GM18907 (cell line): ENCODE measurements around the gene ZNF239.
"Not testable (repeated sequence)": the region's sequence is repeated elsewhere in the genome, so short reads cannot be mapped to it uniquely, and the experiment has no call there.

Experiments used
- ATAC-seq: cut with Tn5 transposase; IDR thresholded peaks from one replicate; pipeline ENCODE4 v1.9.1; 2021; ENCODE audit warnings: mild to moderate bottlenecking, moderate library complexity; ENCODE audit not compliant: unreplicated experiment

The ZNF239 gene

GRCh38 chr10:43584051-43584450, 9.6 kb upstream of the ZNF239 start:
- ATAC-seq = no peak

DNA sequence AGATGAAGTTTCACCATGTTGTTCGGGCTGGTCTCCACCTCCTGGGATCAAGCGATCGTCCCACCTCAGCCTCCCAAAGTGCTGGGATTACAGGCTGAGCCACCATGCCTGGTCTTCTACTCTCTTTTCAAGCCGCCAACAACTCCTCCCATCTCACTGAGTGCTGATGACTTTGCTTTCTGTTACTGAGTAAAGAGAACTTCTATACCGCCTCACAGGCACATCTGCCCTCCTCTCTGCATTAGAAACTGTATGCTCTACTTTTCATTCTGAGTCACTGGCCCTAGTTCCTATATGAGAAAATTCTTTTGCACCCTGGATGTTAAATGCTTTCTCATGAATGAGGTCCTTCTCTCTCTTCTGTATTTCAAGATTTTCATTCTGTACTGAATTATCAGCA, 2.2 kb upstream of the ZNF239 start:
- no peak for ATAC-seq

- ATAC-seq = no peak
These were observed 1.6 kb upstream of the ZNF239 start for GRCh38 chr10:43576062-43576461.

GRCh38 chr10:43574906-43575305, 490 bp upstream of the ZNF239 start:
- ATAC-seq = no peak

DNA sequence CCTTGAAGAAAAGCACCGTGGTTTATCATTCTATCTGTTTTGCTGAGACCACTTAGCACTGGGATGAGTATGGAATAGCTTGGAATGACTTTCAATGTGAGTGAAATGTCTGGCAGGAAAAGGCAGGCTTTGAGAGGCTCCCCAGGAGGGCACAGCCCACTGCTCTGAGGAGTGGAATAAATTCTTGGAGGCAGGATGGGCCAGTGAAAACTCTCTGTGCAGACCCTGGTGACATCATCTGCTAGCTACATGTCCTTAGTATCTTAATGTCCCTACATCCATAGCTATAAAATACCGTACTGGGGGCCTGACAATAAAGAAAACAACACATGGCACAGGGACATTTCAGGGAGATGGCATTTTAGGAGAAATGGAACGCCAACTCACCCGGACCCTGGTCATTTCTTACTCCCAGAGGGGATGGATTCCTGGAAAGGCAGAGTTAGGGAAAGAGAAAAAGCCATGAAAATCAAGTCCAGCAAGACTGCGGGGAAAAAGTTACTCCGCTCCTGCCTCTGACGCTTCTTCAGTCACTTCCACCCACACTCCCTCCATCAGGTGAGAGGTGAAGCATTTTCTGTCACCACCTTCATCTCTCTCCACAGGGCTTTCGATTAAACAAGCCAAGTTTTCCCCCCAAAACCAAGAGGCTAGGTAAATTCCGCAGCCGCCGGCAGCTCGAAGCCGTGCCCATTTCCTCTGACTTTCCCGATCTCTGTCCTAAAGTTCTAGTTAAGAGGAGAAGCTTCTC, 991 bp downstream of the ZNF239 start:
- ATAC-seq = no peak

DNA sequence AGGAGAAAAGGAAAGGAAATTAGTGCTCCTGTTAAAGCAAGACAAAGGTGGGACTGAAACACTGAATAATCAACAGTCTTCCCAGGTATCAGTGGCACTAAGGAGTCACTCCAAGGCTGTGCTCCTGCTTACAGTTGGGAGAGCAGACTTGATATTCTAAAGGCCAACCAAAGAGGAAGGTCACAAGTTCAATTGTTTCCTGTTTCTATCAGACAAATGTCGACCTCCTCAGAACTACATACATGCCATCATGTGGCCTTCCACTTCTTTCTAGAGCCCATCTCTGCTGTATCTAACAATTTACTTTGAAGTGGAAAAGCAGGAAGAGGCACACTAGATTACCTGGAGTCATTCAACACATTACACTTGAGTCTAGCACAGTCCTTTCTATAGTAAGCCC, 3.4 kb downstream of the ZNF239 start:
- no peak for ATAC-seq

- no peak for ATAC-seq
These were observed 4.7 kb downstream of the ZNF239 start for GRCh38 chr10:43569681-43570080.

GRCh38 chr10:43557214-43557613, 17.2 kb downstream of the ZNF239 start:
- ATAC-seq = no peak

GRCh38 chr10:43543746-43544145, 30.7 kb downstream of the ZNF239 start:
- not testable (repeated sequence) for ATAC-seq

DNA sequence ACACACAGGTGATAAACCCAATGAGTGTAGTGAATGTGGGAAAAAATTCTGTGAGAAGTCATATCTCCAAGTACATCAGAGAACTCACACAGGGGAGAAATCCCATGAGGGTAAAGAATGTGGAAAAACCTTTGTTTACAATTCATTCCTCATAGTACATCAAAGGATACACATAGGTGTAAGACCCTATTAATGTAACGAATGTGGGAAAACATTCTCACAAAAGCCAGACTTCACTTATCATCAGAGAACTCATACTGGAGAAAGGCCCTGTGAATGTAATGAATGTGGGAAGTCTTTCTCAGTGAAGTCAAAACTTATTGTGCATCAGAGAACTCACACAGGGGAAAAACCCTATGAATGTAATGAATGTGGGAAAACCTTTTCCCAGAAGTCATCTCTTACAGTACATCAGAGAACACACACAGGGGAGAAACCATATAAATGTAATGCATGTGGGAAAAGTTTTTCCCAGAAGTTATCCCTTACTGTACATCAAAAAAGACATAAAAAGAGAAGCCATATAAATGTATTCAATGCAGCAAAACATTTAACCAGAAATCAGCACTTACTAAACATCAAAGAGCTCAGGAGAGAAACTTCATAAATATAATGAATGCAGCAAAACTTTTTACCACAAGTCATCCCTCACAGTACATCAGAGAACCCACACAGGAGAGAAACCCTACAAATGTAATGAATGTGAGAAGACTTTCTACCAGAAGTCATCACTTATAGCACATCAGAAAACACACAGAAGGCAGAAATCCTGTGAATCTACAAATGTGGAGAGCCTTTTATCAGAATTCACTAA, 49.8 kb downstream of the ZNF239 start:
- no peak for ATAC-seq
